Right atrium auricular region (tissue), 2 donors: ENCODE measurements around the gene TSPAN32. TPM values are rescaled to one million over a fixed set of nuclear protein-coding genes. Genes with fewer than 3 reads are reported as not detected.
"Not testable (repeated sequence)": the region's sequence is repeated elsewhere in the genome, so short reads cannot be mapped to it uniquely, and the experiment has no call there.

Source experiments
- DNase-seq: peaks from one replicate; pipeline ENCODE4 v3.0.0-alpha.2; 2019; ENCODE audit warnings: low spot score
- H3K27ac ChIP-seq, 2 donors: fragments of 200-600 bp; sonication (generic); 1 replicate in 1 of 2; 2 replicates in 1 of 2; pipeline ENCODE4 v1.5.1; 2016 to 2019
- H3K27me3 ChIP-seq, 2 donors: fragments of 200-600 bp; sonication (generic); one replicate each; pipeline versions ENCODE4 v1.5.1 to v1.6.0; 2017 to 2019
- H3K36me3 ChIP-seq: fragments of 200-600 bp; sonication (generic); one replicate; pipeline ENCODE4 v1.5.1; 2016
- H3K4me1 ChIP-seq, 2 donors: fragments of 200-600 bp; sonication (generic); one replicate each; pipeline versions ENCODE4 v1.5.1 to v1.6.0; 2017 to 2019
- H3K4me3 ChIP-seq, 2 donors: fragments of 200-600 bp; sonication (generic); 1 replicate in 1 of 2; 2 replicates in 1 of 2; pipeline ENCODE4 v1.5.1; 2017 to 2019; ENCODE audit warnings: mild to moderate bottlenecking in 1 of 2, moderate library complexity in 1 of 2
- H3K9me3 ChIP-seq, 2 donors: fragments of 200-600 bp; sonication (generic); one replicate each; pipeline ENCODE4 v1.5.1; 2019
- total RNA-seq, 2 donors: library from RNA; depleted of rRNA; stranded (reverse); fragments of >200 nt; gene quantifications; one replicate each; pipeline ENCODE4 v1.1.0, GENCODE V29; 2016
- TF ChIP-seq, protein P1 (sequence below), 2 donors: fragments of 200-600 bp; sonication (generic); IDR thresholded peaks; one replicate each; pipeline ENCODE4 v1.5.1; 2019; ENCODE audit warnings: antibody characterized with exemption in 2 of 2

Gene TSPAN32
- total RNA-seq, 2 donors from 2014 or later = 2.6 to 15.2 TPM

DNA sequence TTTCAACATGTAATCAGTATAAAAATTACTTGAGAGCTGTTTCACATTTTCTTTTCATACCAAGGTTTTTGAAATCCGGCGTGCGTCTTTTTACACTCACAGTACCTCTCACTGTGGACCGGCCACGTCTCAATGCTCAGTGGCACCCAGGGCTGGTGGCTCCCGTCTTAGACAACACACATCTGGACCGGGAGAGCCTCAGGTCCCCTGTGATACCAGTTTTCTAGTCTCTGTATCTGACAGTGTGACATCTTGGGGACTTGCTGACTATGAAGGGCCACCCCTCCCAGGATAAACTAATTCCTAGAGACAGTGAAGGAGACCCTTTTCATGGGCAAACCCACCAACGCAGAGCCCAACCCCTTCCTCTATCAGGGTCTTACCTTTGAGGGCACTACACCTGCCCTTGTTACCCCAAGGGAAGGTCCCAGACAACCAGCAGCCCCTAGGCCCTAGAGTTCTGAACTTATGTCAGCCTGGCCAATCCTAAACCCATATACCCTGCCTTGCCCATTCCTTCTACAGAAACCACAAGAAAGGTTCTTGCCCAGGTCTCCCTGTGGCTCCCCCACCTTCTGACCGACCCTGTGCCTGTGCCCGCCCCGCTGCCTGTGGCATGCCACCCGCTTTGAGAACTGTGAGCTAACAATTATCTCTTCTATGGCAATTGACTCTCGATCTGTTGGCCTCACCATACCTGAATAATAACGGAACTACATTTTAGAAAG, 25.4 kb upstream of the TSPAN32 start:
- H3K27ac ChIP-seq = no peak overlapping the region
- no peaks in the 10 kb centered on the region for H3K36me3 ChIP-seq
- peaks cover 0 to 5% of the 10 kb centered on the region in 2 donors for H3K27me3 ChIP-seq
- H3K9me3 ChIP-seq = peaks cover 0 to 11% of the 10 kb centered on the region in 2 donors
- H3K4me1 ChIP-seq = no peaks in the 10 kb centered on the region
- TF ChIP-seq, protein P1, sequence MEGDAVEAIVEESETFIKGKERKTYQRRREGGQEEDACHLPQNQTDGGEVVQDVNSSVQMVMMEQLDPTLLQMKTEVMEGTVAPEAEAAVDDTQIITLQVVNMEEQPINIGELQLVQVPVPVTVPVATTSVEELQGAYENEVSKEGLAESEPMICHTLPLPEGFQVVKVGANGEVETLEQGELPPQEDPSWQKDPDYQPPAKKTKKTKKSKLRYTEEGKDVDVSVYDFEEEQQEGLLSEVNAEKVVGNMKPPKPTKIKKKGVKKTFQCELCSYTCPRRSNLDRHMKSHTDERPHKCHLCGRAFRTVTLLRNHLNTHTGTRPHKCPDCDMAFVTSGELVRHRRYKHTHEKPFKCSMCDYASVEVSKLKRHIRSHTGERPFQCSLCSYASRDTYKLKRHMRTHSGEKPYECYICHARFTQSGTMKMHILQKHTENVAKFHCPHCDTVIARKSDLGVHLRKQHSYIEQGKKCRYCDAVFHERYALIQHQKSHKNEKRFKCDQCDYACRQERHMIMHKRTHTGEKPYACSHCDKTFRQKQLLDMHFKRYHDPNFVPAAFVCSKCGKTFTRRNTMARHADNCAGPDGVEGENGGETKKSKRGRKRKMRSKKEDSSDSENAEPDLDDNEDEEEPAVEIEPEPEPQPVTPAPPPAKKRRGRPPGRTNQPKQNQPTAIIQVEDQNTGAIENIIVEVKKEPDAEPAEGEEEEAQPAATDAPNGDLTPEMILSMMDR (IDR thresholded peaks at IDR 0.05) = no peak
- DNase-seq = peak; percentile 42
- H3K4me3 ChIP-seq = no peak overlapping the region

DNA sequence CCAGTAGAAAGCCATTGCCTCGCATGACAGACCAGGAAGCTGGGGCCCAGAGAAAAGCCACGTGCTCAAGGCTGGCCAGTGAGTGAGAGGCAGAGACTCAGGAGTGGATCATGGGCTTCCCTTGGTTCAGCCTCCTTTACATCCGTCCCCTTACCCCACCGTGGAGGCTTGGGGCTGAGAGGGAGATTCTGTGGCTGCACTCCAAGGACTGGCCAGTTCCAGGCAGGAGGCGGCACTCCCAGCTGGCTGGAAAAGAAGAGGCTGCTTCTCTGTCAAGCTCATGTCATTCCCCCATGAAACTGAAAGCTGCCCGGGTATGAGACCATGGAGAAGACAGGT, 24.8 kb upstream of the TSPAN32 start:
- H3K36me3 ChIP-seq = no peaks in the 10 kb centered on the region
- H3K4me3 ChIP-seq = no peak overlapping the region
- no peak overlapping the region for H3K27ac ChIP-seq
- no peaks in the 10 kb centered on the region for H3K4me1 ChIP-seq
- H3K9me3 ChIP-seq = peaks cover 0 to 11% of the 10 kb centered on the region in 2 donors
- peak; percentile 49 for DNase-seq
- TF ChIP-seq, protein P1 (IDR thresholded peaks at IDR 0.05) = no peak
- no peaks in the 10 kb centered on the region for H3K27me3 ChIP-seq

DNA sequence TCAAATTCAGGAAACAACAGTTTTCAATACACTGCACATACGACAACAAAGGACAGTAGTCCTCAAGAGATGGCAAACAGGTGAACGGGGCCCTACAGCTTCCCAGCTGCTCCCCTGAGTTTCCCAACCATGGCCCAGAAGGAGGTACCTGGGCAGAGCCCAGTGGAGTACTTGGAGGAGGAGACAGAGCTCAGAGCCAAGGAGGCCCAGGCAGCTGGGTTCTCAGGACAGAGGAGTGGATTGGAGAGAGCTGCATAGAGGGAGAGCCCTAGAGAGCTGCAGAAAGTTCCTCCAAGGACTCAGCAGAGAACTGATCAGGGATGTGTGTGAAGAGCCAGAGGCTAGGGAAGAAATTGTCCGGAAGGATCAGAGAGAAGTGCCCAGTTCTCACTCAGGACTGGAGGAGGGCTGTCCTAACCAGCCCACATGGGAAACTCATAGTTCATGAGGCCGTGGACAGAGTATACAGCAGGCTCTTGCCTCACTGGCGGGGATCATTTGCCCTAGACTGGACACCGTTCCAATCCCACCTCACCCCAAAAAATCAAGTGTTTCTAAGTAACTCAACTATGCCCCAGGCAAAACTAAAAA, 23.8 kb upstream of the TSPAN32 start:
- H3K4me3 ChIP-seq = no peak overlapping the region
- TF ChIP-seq, protein P1 (IDR thresholded peaks at IDR 0.05) = no peak
- H3K27ac ChIP-seq = no peak overlapping the region
- no peaks in the 10 kb centered on the region for H3K27me3 ChIP-seq
- no peak for DNase-seq
- peaks cover 0 to 12% of the 10 kb centered on the region in 2 donors for H3K9me3 ChIP-seq
- no peaks in the 10 kb centered on the region for H3K4me1 ChIP-seq
- H3K36me3 ChIP-seq = no peaks in the 10 kb centered on the region

DNA sequence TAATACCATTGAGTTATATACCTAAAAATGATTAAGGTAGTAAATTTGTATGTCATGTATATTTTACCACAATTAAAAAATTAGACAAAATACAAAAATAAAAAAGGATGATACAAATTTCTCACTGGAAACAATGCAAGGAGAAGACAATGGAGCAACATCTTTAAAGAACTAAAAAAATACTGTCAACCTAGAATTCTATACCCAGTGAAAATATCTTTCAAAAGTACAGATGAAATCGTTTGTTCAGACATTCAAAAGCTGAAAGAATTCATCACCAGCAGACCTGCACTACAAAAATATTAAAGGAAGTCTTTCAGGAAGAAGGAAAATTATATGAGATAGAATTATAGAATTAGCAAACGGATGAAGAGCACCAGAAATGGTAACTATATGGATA, 21.6 kb upstream of the TSPAN32 start:
- DNase-seq = no peak

DNA sequence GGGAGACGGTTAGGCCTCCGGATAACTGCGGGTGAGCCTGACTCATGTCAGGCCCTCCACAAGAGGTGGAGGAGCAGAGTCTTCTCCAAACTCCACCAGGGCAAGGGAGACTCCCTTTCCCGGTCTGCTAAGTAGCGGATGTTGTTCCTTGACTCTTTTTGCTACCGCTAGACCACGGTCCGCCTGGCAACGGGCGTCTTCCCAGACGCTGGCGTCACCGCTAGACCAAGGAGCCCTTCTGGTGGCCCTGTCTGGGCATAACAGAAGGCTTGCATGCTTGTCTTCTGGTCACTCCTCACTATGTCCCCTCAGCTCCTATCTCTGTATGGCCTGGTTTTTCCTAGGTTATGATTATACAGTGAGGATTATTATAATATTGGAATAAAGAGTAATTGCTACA, 15.5 kb upstream of the TSPAN32 start:
- not testable (repeated sequence) for H3K36me3 ChIP-seq, H3K4me1 ChIP-seq, H3K27ac ChIP-seq, H3K4me3 ChIP-seq, H3K27me3 ChIP-seq, H3K9me3 ChIP-seq
- DNase-seq = peak; percentile 43

More for the DNA sequence above, 21.6 kb upstream of the TSPAN32 start:
- Histone ChIP-seq H3K4me3 (no peak overlapping the region), H3K27me3 (no peaks in the 10 kb centered on the region), H3K9me3 (peaks cover 0 to 15% of the 10 kb centered on the region in 2 donors), H3K4me1 (no peaks in the 10 kb centered on the region), H3K36me3 (no peaks in the 10 kb centered on the region), H3K27ac (no peak overlapping the region)
- TF ChIP-seq, protein P1 (IDR thresholded peaks at IDR 0.05) = no peak

DNA sequence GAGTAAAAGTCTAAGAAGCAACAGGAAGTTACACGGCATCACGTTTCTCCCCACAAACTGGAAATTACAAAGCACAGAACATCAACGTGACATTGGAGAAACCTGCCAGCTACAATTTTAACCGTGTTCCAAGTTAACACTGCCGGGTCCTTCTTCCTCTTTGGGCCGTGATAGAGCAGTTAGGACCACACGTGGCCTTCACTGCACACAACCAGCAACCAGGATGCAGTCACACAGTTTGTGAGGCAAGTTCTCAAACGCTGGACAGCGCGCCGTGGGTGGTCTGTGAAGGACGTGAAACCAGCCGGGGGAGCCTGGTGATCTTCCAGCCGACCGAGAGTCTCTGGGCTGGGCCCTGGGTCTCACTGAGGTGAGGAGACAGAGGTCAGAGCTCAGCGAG, 14.7 kb upstream of the TSPAN32 start:
- Histone ChIP-seq H3K27ac (no peak overlapping the region), H3K4me3 (no peak overlapping the region), H3K27me3 (no peaks in the 10 kb centered on the region), H3K4me1 (peaks cover 0 to 9% of the 10 kb centered on the region in 2 donors), H3K36me3 (no peaks in the 10 kb centered on the region), H3K9me3 (peaks cover 0 to 4% of the 10 kb centered on the region in 2 donors)
- peak; percentile 51 for DNase-seq
- TF ChIP-seq, protein P1 (IDR thresholded peaks at IDR 0.05) = no peak
